Endothelial cell of umbilical vein (primary cell): ENCODE data around the gene AKAP4.

Source experiments
- CTCF ChIP-seq, 2 donors: IDR thresholded peaks; 1 replicate in 1 of 2; 2 replicates in 1 of 2; pipeline ENCODE4 v1.5.1; 2011; ENCODE audit warnings: low read length in 2 of 2, mild to moderate bottlenecking in 2 of 2, moderate library complexity in 2 of 2, control low read depth in 1 of 2, inconsistent platforms in 1 of 2, low read depth in 1 of 2; ENCODE audit not compliant: insufficient read depth in 1 of 2; ENCODE audit errors: extremely low read depth in 1 of 2
- POLR2A ChIP-seq: IDR thresholded peaks from 2 replicates; pipeline ENCODE4 v1.6.1; 2012; ENCODE audit warnings: low read depth, mild to moderate bottlenecking, control low read depth, low read length

GRCh38 chrX:50200907-50201306 lies at the start of gene AKAP4:
- TF ChIP-seq POLR2A (no peak), CTCF (IDR thresholded peaks at IDR 0.05; ENCODE audit: extremely low read depth in 1 of 2, insufficient read depth in 1 of 2, low read depth in 1 of 2, low read length in 2 of 2) (no peak)
